ENCODE measurements around the gene ZNF614.

- no peak for TF ChIP-seq CTCF (IDR thresholded peaks at IDR 0.05 in 2 of 3, conservative IDR thresholded peaks at IDR 0.05 in 1 of 3; ENCODE audit: borderline replicate concordance in 1 of 3, insufficient read depth in 1 of 3, low read depth in 2 of 3, low read length in 2 of 3)
- no peak for TF ChIP-seq POLR2AphosphoS5 (IDR thresholded peaks at IDR 0.05; ENCODE audit: low read depth, low read length)
- TF ChIP-seq YY1 (IDR thresholded peaks at IDR 0.05; ENCODE audit: extremely low read depth, insufficient replicate concordance, low read depth, low read length): no peak
- no peak for TF ChIP-seq ZNF274 (IDR thresholded peaks at IDR 0.05; ENCODE audit: low read depth, low read length)
Observed at GRCh38 chr19:52070496-52070895, 42.3 kb upstream of the ZNF614 start.

All from HCT116 (cell line).